Fibroblast of villous mesenchyme (primary cell): ENCODE measurements around the gene ZFYVE28. TPM values are rescaled to one million over a fixed set of nuclear protein-coding genes. Genes with fewer than 3 reads are reported as not detected.
A peak's percentile ranks its signal among the peaks of the same experiment; 100 is the strongest.

Experiments
- DNase-seq: peaks from one replicate; pipeline ENCODE4 v3.0.0-alpha.2; 2010; ENCODE audit warnings: low read depth
- H3K4me3 ChIP-seq: 2 replicates; pipeline ENCODE4 v1.5.1; 2011; ENCODE audit warnings: low read depth, mild to moderate bottlenecking, low read length
- total RNA-seq: library from RNA; depleted of rRNA; stranded (reverse); fragments of >200 nt; gene quantifications from 2 replicates; pipeline ENCODE4 v1.2.3, GENCODE V29; 2012
- TF ChIP-seq, protein P1 (sequence below): IDR thresholded peaks from 2 replicates; pipeline ENCODE4 v1.5.1; 2012; ENCODE audit warnings: low read depth, mild to moderate bottlenecking, low read length; ENCODE audit not compliant: insufficient read depth

Gene ZFYVE28
- total RNA-seq, 1 donor = 12.1 TPM

DNA sequence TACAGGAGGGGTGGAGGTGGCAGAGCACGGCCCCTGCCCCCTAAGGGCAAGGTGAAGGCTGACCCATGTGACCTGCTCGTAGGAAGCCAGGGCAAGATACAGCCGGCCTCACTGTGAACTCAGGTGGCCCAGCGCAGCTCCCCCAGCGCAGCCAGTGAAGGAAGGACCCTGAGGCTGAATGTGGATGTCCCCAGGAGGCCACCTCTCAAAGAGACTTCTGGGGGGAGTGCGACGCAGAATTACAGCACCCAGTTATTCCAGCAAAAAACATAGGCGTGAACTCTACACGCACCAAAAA, 52.6 kb downstream of the ZFYVE28 start:
- no peak overlapping the region for H3K4me3 ChIP-seq
- DNase-seq = no peak
- TF ChIP-seq, protein P1, sequence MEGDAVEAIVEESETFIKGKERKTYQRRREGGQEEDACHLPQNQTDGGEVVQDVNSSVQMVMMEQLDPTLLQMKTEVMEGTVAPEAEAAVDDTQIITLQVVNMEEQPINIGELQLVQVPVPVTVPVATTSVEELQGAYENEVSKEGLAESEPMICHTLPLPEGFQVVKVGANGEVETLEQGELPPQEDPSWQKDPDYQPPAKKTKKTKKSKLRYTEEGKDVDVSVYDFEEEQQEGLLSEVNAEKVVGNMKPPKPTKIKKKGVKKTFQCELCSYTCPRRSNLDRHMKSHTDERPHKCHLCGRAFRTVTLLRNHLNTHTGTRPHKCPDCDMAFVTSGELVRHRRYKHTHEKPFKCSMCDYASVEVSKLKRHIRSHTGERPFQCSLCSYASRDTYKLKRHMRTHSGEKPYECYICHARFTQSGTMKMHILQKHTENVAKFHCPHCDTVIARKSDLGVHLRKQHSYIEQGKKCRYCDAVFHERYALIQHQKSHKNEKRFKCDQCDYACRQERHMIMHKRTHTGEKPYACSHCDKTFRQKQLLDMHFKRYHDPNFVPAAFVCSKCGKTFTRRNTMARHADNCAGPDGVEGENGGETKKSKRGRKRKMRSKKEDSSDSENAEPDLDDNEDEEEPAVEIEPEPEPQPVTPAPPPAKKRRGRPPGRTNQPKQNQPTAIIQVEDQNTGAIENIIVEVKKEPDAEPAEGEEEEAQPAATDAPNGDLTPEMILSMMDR = no peak

DNA sequence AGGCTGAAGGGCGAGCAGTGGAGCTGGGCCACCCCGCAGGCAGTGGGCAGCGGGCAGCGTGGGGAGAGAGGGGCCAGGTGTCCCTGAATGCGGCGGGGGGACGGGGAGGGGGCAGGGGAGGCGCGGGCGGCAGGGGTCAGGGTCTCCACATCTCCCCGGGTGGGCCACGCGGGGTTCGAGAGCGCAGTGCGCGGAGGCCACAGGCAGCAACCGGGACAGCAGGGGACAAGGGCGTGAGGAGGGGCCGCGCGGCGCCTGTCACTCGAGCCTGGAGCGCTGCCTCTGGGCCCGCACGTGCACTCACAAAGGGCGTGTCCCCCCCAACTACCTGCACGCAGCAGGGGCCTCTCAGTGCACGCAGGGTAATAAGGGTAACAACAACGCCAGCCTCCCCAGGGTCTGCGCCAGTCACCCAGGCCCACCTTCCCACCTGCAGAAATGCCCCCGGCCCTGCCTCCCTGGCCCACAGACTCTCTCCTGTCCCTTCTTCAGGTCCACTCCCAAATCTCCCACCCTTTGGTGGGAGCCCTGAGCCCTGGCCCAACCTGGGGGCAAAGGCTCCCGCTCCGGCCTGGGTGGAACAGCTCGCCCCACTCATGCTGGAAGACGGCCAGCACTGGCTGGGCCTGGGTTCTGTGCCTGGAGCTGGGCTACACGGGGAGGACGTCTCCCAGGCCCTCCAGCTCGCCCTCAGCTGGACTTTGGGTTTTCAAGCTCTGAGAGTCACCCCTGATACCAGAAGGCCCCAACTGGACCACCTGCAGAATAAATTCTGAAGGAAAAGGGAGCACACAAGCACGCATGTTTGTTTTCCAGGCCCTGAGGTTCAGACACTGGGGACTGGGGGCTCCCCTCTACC, 53.2 kb downstream of the ZFYVE28 start:
- peak overlapping the region; percentile 60 for H3K4me3 ChIP-seq
- TF ChIP-seq, protein P1 = no peak
- no peak for DNase-seq

DNA sequence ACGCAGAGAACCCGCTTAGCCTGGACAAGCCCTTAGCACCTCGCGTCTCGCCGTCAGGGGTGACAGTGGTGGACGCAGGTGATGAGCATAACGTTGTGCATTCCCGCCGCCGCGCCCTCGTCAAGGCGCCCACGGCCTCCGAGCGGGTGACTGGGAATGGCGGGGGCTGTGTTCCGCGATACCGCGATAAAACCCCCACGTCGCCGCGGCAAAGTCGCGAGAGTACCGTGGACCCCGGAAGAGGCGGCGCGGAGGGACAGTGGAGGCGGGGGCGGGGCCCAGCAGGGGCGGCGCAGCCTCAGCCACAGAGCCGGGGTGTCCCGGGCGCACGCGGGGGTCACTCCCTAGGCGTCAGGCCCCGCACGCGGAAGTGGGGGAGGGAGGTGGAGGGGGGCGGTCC, 53.8 kb downstream of the ZFYVE28 start:
- peak overlapping the region; percentile 60 for H3K4me3 ChIP-seq
- DNase-seq = peak; percentile 54
- TF ChIP-seq, protein P1 = no peak

DNA sequence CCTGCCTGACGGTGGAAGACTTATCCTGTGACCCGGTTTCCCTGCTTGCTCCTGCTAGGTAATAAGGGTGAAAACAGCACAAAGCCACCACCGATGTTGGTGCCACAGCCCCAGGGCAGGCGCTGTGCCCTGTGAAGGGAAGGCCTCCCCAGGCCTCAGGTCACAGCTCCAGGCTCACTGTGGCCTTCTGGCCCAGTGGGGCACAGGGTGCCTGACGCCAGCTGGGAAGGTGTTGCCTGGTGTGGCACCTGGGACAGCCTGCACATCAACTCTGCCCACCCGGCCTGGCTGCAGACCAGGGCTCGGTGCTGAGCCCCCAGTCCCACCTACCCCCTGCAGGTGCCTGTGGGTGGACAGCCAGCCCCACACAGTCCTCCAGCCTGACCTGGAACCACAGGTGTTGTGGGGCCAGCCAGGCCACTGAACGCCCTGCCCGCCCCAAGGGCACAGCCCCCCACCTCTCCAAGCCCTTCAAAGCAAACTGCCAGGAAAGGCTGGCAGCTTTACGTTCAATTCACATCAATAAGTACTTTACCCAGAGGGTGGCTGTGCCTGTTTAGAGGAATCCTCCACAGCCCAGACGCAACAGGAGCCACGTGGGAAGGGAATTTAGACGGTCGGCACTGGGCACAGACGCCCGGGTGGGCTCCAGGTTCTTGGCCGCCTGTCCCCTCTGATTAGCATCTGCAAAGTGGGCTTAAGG, 54.3 kb downstream of the ZFYVE28 start:
- no peak for DNase-seq
- TF ChIP-seq, protein P1 = no peak
- H3K4me3 ChIP-seq = peak overlapping the region; percentile 60

DNA sequence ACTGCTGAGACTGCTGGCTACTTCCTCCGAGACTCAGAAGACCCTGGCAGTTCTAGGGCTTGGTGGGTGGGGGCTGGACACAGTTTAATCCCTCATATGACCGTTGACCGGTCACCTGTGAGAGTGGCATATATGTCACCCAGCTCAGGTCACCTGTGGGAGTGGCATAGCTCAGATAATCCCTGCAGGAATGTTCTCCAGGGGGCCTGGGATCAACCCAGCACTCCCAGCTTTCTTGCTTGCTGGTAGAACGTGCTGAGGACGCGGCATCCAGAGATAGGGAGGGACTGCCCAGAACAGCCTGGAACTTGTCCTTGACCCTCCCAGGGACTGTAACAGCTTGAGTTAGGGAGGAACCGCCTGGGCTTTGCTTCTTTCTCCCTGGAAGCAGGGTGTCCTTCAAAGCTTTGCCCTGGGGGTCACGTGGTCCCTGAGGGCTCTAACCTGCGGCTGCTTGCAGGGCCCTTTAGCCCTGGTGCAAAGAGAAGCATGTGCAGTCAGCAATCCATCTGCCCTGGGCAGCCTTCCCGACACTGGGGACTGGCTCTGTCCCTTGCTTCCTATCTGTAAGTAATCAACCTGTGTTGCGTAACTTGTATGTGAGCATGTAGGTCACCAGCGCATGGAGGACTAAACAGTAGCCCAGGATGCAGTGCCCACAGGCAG, 55.3 kb downstream of the ZFYVE28 start:
- TF ChIP-seq, protein P1 = no peak
- no peak overlapping the region for H3K4me3 ChIP-seq
- peak; percentile 28 for DNase-seq

DNA sequence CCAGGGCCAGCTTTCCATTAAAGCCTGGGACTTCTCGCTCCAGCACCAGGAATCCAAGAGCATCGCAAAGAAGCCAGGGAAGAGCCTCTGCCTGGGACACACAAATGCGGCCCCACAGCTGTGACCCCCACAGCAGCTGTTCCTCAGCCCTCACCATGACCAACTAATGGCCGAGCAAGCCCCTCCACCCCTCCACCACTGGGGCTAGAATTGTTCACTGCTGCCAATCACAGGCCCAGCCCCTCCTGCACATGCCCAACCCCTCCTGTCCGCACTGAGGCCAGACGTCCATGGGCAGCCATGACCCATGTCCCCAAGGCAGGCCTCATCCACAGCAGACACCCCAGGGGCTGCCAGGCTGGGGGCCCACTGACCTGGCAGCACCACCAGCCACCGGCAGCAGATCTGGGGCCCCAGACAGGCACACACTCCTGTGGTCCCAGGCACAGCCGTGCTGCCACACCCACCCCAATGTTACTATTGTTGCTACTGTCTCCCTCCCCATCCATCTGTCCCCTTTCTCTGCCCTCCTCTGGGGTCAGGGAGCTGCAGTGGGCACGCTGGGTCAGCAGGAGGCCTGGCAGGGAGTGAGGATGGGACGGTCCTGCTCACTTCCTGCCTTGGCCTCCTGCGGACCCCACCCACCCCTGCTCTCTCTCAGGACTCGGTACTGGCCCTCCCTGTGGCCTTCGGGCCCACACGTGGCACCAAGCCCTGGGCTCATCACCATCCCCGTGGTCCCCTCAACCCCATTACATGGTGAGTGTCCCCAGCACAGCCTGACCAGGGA, 56.0 kb downstream of the ZFYVE28 start:
- H3K4me3 ChIP-seq = no peak overlapping the region
- TF ChIP-seq, protein P1 = no peak
- no peak for DNase-seq
